HG02610 (cell line): ENCODE measurements around the gene REC114.
"Not testable (repeated sequence)": the region's sequence is repeated elsewhere in the genome, so short reads cannot be mapped to it uniquely, and the experiment has no call there.

ENCODE experiments used
- ATAC-seq: cut with Tn5 transposase; IDR thresholded peaks from one replicate; pipeline ENCODE4 v1.9.1; 2021; ENCODE audit warnings: mild to moderate bottlenecking, moderate library complexity; ENCODE audit not compliant: unreplicated experiment

REC114 gene

DNA sequence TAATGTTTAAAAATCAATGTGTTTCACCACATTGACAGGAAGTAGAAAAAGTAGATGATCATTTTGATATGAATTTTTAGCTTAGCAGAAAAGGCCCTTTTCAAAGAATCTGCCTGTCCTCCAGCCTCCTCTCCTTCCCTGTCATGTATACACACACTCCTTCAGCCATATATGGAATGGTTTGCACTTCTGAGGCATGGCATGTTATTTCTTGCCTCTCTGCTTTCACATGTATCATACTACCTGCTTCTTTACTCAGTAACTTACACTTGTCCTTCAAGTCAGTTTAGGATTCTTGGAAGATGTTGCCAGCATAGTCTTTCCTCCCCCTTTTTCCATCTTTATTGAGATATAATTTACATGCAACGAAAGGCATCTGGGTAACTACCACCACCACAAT lies 79.0 kb downstream of the REC114 start:
- no peak for ATAC-seq

DNA sequence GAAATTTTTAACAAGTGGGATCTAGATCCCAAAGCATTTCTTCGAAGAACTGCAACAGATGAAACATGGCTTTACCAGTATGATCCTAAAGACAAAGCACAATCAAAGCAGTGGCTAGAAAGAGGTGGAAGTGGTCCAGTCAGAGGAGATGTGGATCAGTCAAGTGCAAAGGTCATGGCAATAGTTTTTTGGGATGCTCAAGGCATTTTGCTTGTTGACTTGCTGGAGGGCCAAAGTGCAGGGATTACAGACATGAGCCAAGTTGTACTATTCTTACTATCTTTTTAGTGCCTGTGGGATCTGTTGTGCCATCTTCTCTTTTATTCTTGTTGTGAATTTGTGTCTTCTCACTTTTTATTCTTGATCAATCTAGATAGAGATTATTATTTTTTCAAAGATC lies 82.0 kb downstream of the REC114 start:
- no peak for ATAC-seq

DNA sequence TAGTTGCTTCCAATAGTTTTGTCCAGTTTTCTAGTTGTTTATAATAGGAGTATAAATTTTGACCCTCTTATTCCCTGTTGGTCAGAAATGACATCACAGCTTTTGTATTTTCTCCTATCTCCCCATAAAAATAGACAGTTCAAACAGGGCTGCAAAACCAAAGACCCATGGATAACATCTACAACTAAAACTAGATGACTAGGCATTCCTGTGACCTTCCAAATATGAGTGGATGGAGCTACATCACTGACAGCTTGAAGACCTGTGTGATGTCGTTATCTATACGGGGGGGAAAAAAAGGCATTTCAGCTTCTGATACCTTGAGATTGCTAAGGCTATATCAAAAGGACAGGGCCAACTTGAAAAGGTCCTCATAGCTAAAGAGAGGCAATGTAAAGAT lies 84.6 kb downstream of the REC114 start:
- ATAC-seq, result no peak

DNA sequence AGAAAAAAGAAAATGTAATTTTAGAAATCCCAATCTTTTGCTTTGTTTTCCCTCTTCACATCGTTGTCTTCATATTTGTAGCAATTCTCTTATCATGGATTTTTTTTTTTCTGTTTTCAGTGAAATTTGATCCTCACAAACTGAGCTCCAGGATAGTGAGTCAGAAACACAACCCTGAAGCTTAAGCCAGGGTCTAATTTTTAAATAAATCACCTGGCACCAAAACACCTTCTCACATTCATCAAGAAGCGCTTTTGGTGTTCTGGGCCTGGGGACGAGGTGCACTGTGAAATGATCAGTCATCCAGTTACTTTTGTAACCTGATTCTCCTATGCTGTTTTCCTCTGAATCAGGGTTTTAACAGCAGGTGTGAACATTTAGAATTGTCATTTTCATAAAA lies 87.7 kb downstream of the REC114 start:
- ATAC-seq, result no peak

DNA sequence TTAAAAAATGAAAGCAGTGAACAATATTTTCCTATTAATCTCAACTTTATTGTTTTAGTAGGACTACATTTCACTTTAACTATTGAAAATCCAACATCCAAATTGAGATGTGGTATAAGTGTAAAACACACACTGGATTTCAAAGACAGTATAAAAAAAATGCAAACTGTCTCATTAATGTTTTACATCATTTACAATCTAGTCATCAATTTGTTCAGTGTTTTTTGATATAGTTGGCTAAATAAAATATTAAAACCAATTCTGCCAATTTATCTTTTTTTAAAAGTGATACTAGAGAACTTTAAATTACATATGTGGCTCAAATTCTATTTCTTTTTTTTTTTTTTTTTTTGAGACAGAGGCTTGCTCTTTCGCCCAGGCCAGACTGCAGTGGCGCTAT lies 95.2 kb downstream of the REC114 start:
- no peak for ATAC-seq

DNA sequence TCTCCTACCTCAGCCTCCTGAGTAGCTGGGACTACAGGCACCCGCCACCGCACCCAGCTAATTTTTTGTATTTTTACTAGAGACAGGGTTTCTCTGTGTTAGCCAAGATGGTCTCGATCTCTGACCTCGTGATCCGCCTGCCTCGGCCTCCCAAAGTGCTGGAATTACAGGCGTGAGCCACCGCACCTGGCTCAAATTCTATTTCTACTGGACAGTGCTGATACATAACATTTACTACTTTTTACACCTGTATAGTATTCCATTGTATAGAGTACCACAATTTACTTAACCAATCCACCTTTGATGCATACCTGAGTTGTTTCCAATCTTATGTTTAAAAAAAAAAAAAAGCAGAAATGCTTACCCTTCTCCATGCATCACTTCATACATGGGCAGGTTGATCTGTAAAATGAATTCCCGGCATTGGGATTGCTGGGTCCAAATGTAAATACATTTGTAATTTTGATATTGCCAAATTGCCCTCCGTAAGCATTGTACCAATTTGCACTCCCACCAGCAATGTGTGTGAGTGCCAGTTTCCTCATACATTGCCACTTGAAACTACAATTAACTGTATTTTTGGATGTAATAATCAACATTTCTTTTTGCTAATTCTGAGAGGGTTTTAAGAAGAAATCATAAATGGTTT lies 95.7 kb downstream of the REC114 start:
- ATAC-seq, result no peak

DNA sequence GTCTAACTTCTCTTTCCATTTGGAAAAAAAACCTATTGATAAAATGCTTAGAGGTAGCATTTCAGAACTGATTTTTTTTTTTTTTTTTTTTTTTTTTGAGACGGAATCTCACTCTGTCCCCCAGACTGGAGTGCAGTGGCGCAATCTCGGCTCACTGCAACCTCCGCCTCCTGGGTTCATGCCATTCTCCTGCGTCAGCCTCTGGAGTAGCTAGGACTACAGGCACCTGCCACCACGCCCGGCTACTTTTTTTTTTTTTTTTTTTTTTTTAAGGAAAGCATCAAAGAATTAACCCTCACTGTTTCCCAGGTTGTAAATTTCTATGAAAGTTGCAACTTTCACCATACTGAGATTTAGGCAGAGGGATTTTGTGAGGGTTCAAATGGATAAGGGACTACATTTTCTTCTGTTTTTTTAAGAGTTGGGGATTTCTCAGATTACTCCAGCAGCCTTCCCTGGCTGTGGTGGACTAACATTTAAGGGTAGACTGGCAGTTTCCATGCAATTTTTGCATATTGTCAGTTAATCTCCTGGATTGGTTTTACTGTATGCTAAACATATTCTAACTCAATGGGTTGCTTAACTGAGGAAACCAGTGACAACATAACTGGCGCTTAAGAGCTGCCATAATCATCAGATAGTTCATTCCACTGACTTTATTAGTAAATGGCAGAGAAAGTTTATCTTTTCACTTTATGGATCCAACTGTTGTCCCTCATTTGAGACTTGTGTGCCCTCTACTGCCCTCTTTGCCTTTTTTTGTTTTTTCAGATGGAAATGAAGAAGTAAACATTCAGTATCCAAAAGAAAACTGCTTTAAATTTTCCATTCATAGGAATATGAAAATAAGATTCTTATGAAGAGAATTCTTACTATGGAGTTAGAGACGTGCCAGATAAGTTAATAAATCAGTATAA lies 96.5 kb downstream of the REC114 start:
- ATAC-seq, result no peak

DNA sequence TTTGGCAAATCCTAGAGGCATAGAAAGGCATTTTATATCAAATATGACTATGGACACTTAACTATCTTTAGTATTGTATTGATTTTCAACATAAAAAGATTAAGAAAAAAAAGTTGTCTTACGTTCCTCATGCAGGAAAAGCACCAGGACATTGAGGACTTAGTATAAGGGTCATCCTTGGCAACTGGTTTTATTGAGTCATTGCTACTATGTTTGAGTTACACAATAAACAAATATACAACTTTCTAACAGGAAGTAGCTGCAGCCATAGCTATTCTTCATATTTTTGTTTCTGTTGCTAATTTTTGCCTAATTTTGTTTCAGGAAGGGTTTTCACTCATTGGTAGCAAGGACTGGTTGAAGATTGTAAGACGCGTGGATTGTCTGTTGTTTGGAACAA lies 97.2 kb downstream of the REC114 start:
- ATAC-seq, result no peak

DNA sequence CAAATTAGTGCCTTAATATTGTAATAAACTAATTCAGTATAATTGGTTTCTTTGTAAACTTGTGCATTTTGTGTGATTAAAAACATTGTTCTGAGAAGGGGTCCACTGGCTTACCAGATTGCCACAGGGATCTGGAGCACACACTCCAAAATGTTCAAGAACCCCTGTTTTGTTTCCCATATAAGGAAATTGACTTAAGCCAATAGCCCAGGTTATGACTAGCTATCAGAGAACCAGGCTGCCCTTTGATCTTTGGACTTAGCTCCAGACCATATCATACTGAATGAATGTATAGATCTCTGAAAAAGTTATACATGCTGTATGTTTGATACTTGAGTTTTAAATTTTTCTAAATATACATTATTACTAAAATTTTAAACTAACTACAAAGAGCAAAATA lies 98.5 kb downstream of the REC114 start:
- ATAC-seq, result no peak

DNA sequence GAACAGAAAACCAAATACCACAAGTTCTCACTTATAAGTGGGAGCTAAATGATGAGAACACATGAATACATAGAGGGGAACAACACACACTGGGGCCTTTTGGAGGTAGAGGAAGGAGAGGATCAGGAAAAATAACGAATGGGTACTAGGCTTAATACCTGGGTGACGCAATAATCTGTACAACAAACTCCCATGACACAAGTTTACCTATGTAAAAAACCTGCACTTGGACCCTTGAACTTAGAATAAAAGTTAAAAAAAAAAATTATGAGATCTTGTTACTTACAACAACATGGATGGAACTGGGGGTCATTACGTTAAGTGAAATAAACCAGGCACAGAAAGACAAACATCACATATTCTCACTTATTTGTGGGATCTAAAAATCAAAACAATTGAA lies 106.0 kb downstream of the REC114 start:
- ATAC-seq, result not testable (repeated sequence)

DNA sequence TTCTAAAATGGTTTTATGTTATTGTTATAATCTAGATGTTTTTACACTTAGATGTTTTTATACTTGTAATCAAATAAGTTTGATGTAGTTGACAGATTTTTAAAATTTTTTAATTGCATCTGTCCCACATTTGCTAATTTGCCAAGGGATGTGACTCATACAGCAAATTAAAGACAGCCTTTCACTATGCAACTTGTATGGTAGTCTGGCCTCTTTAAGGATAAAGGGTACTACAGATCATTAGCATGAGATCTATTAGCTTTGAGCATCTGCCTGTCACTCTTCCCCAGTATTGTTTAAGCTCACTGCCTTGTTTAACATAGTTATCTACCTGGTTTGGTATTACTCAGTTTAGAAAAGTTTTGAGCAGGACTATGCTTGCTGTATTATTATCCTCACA lies 107.2 kb downstream of the REC114 start:
- ATAC-seq, result no peak

DNA sequence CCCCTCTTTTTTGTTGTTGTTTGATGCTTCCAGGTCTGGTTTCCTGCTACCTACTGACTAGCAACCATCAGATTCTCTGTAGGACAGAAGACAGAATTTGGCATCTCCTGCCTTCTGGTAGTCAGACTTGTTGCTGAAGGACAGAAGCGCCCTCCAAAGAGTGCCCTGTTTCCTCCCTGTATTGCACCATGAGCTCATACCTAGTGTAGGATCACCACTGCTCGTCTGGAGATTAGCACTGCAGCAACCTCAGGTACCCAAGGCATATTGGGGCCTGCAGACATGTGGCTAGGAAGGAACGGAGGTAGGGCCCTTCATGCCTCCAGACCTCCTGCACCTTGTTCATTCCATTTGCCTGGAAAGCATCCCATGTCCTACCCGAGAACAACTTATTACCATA lies 112.1 kb downstream of the REC114 start:
- ATAC-seq, result no peak

DNA sequence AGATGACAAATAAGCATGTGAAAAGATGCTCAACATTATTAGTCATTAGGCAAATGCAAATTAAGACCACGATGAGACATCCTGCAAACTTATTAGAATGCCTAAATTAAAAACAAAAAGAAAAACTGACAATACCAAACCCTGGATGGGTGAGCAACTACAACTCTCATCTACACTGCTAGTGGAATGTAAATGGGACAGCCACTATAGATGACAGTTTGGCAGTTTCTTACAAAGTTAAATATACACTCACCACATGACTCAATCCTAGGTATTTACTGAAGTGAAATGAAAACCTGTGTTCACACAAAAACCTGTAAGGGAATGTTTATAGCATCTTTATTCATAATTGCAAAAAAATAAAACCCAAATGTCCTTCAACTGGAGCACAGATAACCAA lies 115.6 kb downstream of the REC114 start:
- ATAC-seq, result no peak

DNA sequence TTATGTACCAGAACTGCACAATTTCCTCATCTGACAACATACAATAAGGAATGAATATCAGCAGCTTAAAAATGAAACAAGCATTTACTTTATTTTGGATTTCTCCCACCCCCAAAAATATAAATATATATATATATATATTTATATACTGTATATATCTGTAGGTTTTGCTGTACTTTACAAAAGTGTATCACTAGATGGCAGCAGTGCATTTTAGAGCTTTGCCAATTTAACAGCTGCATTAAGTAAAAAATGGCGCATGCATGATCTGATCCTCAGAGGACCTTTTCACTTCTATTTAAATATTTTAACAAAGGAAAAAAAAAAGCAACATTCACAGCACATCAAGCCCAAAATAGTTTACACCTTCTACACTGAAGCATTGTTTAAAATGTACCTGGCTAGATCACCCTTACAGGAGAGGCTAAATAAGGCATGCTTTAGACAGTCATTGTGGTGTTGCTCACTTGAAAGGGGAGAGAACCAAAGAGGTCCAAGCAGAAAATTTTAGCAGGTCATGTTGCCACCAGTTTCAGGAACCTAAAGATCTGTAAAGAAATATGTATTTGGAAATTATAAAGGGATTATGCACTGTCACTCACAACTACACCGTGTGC lies 117.6 kb downstream of the REC114 start:
- ATAC-seq, result no peak

DNA sequence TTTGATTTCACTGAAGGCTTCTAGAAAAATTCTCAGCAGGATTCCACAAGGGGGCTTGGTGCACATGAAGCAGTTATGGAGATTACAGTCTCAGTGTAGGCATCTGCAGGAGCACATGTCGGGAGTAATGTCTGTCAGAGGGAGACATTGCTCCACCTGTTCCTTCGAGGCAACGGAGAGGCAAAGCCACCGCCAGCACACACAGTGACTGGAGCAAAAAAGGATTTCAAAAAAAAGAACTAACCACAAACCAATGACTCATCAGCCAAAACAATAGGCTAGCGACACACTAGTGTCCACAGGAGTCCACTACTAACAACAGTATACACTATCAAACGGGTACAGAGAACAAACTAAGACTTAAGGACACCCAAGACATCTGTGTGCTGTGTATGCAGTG lies 121.3 kb downstream of the REC114 start:
- ATAC-seq, result no peak

DNA sequence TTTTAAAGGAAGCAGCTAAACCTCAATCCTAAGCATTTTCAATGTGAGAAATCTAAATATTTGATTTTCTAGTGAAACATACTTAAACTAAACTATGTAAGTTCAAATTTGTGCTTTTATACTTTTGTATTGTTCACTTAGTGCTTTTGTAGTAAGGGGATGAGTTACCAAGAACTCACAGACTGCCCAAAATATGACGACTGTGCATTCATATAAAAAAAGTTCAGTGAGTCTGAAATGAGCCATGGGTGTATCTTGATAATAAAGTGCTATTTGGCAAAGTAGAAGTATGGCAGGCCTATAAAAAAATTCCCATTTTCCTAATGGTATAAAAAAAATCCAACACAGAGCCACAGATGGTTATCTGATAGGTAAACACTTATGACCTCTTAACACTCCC lies 124.1 kb downstream of the REC114 start:
- ATAC-seq, result no peak

DNA sequence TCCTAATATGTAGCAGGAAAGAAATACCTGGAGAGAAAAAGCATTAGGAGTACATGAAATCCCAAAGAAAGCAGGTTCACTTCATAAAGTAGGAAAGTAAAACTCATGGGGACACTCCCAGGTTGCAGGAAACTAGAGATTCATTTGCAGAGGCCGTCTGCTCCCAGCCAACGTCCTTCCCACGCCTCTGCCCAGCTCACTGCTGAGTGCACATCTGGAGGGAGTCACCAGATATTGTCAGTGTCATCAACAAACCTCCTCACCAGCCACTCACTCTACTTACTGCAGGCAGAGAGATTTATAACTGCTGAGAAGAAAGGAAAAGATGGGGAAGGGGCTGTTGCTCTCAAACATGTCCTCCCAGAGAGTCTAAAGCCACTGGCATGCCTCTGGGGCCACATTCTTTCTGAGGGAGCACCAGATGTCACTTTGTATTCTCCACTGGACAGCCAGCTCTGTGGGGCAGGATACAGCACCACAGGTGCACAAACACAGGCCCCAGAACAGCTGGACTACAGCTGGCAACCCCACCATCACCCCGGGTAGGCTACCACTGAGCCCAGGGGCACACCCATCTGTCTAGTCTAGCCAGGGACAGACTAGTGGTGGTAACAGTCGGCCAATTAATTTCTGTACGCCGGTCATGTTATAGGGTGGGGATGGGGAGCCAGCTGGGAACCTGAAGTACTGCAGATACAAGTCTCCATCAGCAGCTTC lies 125.8 kb downstream of the REC114 start:
- ATAC-seq, result no peak

DNA sequence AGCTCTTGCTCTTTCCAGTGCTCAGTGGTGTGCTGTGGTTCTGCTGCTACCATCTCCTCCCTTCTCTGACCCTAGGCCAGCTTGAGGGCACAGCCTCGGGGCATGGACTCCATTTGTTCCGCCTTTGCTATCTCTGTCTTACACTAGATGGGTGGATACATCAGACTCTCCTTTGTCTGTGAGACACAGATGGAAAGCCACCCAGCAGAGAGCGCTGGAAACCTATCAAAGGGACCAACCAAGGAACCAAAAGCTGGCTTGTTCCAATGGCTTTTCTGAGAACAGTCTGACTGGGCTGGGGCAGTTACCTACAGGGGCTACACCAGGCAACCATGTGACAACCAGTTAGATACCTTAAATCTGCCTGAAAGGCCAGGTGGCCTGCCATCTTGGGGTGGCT lies 126.4 kb downstream of the REC114 start:
- ATAC-seq, result no peak

DNA sequence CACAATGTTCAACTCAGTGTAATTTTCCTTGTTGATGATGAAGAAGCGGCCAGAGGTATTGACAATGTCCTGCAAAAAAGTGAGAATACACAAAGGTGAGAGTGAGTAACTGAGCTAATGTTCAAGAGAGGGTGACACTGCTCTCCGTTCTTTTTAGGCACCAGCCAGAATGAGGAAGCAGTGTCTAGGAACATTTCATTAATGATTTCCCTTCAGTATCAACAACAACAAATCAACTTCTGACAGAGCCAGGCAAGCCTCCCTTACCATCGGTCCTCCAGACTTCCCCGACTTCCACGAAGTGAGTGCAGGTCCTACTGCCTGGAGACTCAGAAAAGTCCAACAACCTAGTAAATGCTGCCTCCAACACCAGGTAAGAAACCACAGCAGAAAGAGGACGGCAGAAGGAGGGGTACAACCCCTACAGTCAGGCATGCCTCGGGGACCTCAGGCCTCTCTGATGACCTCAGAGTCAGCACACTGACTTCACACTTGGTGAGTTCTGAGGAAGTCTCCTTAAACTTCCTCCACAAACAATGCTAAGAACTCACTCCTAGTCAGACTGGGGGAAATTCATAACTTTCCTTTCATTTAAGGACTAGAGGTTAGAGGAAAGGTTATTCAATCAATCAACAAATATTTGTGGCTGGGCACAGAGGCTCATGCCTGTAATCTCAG lies 127.5 kb downstream of the REC114 start:
- ATAC-seq, result no peak

DNA sequence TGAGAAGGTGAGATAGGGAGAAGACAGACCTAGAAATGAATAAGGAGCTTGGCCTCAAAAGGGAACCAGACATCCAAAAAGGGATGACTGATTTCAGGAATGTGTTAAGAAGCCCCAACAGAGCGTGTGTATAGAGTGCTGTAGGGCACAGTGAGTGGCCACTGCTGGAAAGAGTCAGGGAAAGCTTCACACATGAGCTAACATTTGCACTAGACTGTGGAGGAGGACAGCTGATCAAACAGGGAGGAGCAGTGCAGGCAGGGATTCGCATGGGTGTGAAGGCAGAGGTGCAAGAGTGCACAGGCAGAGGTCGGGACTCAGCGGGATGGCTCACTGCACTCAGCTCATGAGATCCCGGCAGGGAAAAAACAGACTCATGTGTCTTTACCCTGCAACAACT lies 128.4 kb downstream of the REC114 start:
- ATAC-seq, result no peak

DNA sequence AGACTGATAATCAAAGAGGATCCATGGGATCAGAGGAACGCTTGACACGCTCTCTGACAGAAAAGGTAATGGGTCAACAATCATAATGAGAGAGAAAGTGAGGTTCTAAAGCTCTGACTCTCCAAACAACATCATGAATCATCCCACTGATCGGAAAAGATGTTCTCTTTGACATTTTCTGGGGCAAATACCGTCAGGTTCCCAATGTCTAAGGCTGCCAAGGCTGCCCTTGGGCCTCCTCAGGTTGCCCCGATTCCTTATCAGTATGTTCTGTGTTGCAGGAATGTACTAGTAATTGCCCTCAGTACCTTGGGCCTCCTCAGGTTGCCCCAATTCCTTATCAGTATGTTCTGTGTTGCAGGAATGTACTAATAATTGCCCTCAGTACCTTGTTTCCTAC lies 129.3 kb downstream of the REC114 start:
- ATAC-seq, result no peak
